Neural crest cell (in vitro differentiated cells): Measurements from ENCODE around the gene CPSF4. TPM values are rescaled to one million over a fixed set of nuclear protein-coding genes. Genes with fewer than 3 reads are reported as not detected.

Experiments
- DNase-seq: peaks from one replicate; pipeline ENCODE4 v3.0.0; 2021; ENCODE audit warnings: low read depth, mixed read lengths, low spot score
- H3K27ac Mint-ChIP-seq: one replicate; pipeline ENCODE4 v1.8.0; 2021; ENCODE audit warnings: mild to moderate bottlenecking, mixed read lengths; ENCODE audit not compliant: unreplicated experiment
- H3K27me3 Mint-ChIP-seq: 2 replicates; pipeline ENCODE4 v1.8.0; 2021; ENCODE audit warnings: low read depth, mild to moderate bottlenecking, mixed read lengths
- H3K36me3 Mint-ChIP-seq: 2 replicates; pipeline ENCODE4 v1.8.0; 2021; ENCODE audit warnings: low read depth, mild to moderate bottlenecking, mixed read lengths
- H3K4me1 Mint-ChIP-seq: 2 replicates; pipeline ENCODE4 v1.8.0; 2021; ENCODE audit warnings: mixed read lengths
- H3K4me3 Mint-ChIP-seq: one replicate; pipeline ENCODE4 v1.8.0; 2021; ENCODE audit warnings: mild to moderate bottlenecking, mixed read lengths
- H3K9me3 Mint-ChIP-seq: 2 replicates; pipeline ENCODE4 v1.8.0; 2021; ENCODE audit warnings: mixed read lengths
- CTCF ChIP-seq: fragments of 200-600 bp; sonication (generic); conservative IDR thresholded peaks from 2 replicates; pipeline ENCODE4 v1.5.0; 2021; ENCODE audit warnings: antibody characterized with exemption, mild to moderate bottlenecking
- total RNA-seq: library from RNA; stranded (reverse); gene quantifications from 2 replicates; pipeline ENCODE4 v1.2.1, GENCODE V29; 2021

The CPSF4 gene
- total RNA-seq, 1 donor from 2014 or later, result 117 TPM

GRCh38 chr7:99504281-99504602 is 65.5 kb downstream of the CPSF4 start:
- Mint-ChIP-seq H3K4me1 (peaks cover 39% of the 10 kb centered on the region), H3K4me3 (peak overlapping the region; percentile 98), H3K27me3 (no peaks in the 10 kb centered on the region), H3K27ac (peak overlapping the region; percentile 99), H3K9me3 (no peaks in the 10 kb centered on the region), H3K36me3 (peaks cover 2% of the 10 kb centered on the region)
- peak; percentile 99 for DNase-seq
- no peak for TF ChIP-seq CTCF

DNA sequence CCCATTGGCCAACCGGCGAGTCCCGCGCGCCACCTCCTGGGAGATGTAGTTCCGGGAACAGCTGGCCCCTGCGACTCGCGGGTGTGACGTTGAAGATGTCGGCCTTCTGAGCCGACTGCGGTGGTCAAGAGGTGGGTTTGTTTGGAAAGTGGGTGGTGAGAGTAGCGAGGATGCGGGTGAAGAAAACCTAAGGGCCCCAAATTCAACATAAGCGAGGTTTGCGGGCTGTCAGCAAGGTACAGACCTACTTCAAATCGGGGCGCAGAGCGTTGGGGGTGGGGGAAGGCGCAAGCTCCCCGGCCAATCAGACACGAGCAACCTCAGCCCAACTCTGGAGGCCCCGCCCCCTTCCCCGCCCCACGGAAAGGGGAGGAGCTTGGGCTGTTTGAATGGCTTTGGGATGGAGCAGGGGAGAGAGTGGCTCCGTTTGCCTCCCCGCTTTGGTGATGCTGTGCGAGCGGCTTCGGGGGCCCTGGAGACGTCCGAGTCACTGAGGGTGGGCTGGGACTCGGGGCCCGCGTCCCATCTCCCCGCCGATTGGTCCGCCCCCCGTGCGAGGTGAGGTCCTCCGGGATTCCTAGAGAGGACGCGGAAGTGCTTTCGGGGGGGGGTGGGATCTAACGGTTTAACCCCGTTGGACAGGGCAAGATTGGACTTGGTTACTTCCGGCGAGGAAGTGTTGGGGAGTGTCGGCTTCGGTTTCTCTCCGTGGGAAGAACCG is 66.0 kb downstream of the CPSF4 start, which contains the start of gene ZKSCAN5:
Gene ZKSCAN5 (plus strand): TSS at position 60 of the 721 bp plus-strand sequence. CDS start 1,383 bp downstream, outside the sequence.
- peak; percentile 95 for DNase-seq
- Mint-ChIP-seq H3K36me3 (peaks cover 2% of the 10 kb centered on the region), H3K4me3 (peak within 1 kb of the TSS; percentile 98), H3K9me3 (no peaks in the 10 kb centered on the region), H3K4me1 (peaks cover 36% of the 10 kb centered on the region), H3K27ac (peak within 1 kb of the TSS; percentile 99), H3K27me3 (no peaks in the 10 kb centered on the region)
- TF ChIP-seq CTCF, result no peak

DNA sequence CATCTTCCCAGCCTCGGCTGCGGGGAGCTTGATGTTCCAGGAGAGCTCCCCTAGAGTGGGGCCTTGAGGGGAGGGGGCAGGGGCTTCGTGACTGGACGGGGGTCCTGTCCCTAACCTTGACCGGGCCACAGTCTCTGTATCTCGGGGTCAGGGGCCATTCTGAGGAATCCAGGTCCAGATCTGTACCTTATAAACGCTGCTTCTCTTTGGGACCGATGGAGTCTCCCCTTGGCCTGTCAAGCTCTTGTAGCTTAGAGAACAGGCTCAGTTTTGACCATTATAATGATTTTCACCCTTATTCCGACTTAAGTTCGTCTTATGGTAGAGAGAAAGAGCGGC is 66.5 kb downstream of the CPSF4 start:
- Mint-ChIP-seq H3K27ac (peak overlapping the region; percentile 99), H3K36me3 (peaks cover 2% of the 10 kb centered on the region), H3K9me3 (no peaks in the 10 kb centered on the region), H3K4me3 (peak overlapping the region; percentile 98), H3K4me1 (peaks cover 31% of the 10 kb centered on the region), H3K27me3 (no peaks in the 10 kb centered on the region)
- TF ChIP-seq CTCF, result no peak
- DNase-seq, result no peak

Other genes with a start within 250 kb of the CPSF4 start
- not detected in 2 replicates for gene KPNA7, start 230.8 kb upstream of the CPSF4 start, total RNA-seq
- not detected in 2 replicates for gene MYH16, start 166.1 kb upstream of the CPSF4 start, total RNA-seq
- gene ARPC1A, start 113.0 kb upstream of the CPSF4 start, total RNA-seq, result 214 and 216 TPM in 2 replicates
- 67.7 and 71.6 TPM in 2 replicates for gene ARPC1B, start 64.2 kb upstream of the CPSF4 start, total RNA-seq
- gene PDAP1, start 30.3 kb upstream of the CPSF4 start, total RNA-seq, result 146 and 155 TPM in 2 replicates
- gene BUD31, start 30.0 kb upstream of the CPSF4 start, total RNA-seq, result 107 and 108 TPM in 2 replicates
- 9.7 and 11.1 TPM in 2 replicates for gene PTCD1, start 145 bp upstream of the CPSF4 start, total RNA-seq
- gene ATP5MF, start 27.2 kb downstream of the CPSF4 start, total RNA-seq, result 403 and 423 TPM in 2 replicates
- 25.6 and 27.8 TPM in 2 replicates for gene ZNF789, start 33.9 kb downstream of the CPSF4 start, total RNA-seq
- 17.5 and 19.5 TPM in 2 replicates for gene ZNF394, start 61.3 kb downstream of the CPSF4 start, total RNA-seq
- 21.5 and 21.7 TPM in 2 replicates for gene ZKSCAN5, start 65.7 kb downstream of the CPSF4 start, total RNA-seq
- gene FAM200A, start 113.2 kb downstream of the CPSF4 start, total RNA-seq, result 10.6 and 10.9 TPM in 2 replicates
- gene ZNF655, start 119.7 kb downstream of the CPSF4 start, total RNA-seq, result 56.0 and 57.0 TPM in 2 replicates
- 0.91 and 1.8 TPM in 2 replicates for gene TMEM225B, start 159.3 kb downstream of the CPSF4 start, total RNA-seq
- gene ZSCAN25, start 178.0 kb downstream of the CPSF4 start, total RNA-seq, result 23.4 and 26.4 TPM in 2 replicates
- not detected in 2 replicates for gene CYP3A5, start 241.1 kb downstream of the CPSF4 start, total RNA-seq